NCI-H146 treated with DMSO at 0.1 percent for 48 hours (cell line): ENCODE results near the gene STARD13.

Experiments
- DNase-seq: peaks from one replicate; lab custom pipeline; 2025; ENCODE audit not compliant: unreplicated experiment; lab: John Stamatoyannopoulos, UW

STARD13 gene

GRCh38 chr13:33069365-33069764, 216.2 kb downstream of the STARD13 start:
- DNase-seq = no peak

GRCh38 chr13:33066329-33066728, 219.2 kb downstream of the STARD13 start:
- no peak for DNase-seq

- no peak for DNase-seq
These were observed 224.7 kb downstream of the STARD13 start for GRCh38 chr13:33060815-33061214.

GRCh38 chr13:33058776-33059327, 226.7 kb downstream of the STARD13 start:
- no peak for DNase-seq

GRCh38 chr13:33057019-33057780, 228.4 kb downstream of the STARD13 start:
- no peak for DNase-seq

- no peak for DNase-seq
These were observed 232.0 kb downstream of the STARD13 start for GRCh38 chr13:33053397-33054066.
